Parathyroid adenoma (tissue), 2 donors: ENCODE results near the gene CACNA1I.

Experiments used
- H2AFZ ChIP-seq: fragments of 300-600 bp; sonication (generic); one replicate; pipeline ENCODE4 v1.7.0; 2017; ENCODE audit warnings: antibody characterized with exemption, mild to moderate bottlenecking
- H3K27ac ChIP-seq: fragments of 300-600 bp; sonication (generic); one replicate; pipeline ENCODE4 v1.7.0; 2017
- H3K27me3 ChIP-seq: fragments of 300-600 bp; sonication (generic); one replicate; pipeline ENCODE4 v1.7.0; 2017; ENCODE audit warnings: low read length; ENCODE audit not compliant: control insufficient read depth, insufficient read depth
- H3K36me3 ChIP-seq: fragments of 300-600 bp; sonication (generic); one replicate; pipeline ENCODE4 v1.7.0; 2017; ENCODE audit warnings: low read length; ENCODE audit not compliant: control insufficient read depth, insufficient read depth
- H3K4me1 ChIP-seq: fragments of 300-600 bp; sonication (generic); one replicate; pipeline ENCODE4 v1.7.0; 2017; ENCODE audit warnings: control low read depth
- H3K4me2 ChIP-seq: fragments of 300-600 bp; sonication (generic); one replicate; pipeline ENCODE4 v1.7.0; 2017; ENCODE audit warnings: low read length
- H3K4me3 ChIP-seq: fragments of 300-600 bp; sonication (generic); one replicate; pipeline ENCODE4 v1.7.0; 2017; ENCODE audit warnings: low read depth, low read length
- H3K79me2 ChIP-seq: fragments of 300-600 bp; sonication (generic); one replicate; pipeline ENCODE4 v1.7.0; 2017; ENCODE audit warnings: control low read depth
- H3K9ac ChIP-seq: fragments of 300-600 bp; sonication (generic); one replicate; pipeline ENCODE4 v1.7.0; 2017; ENCODE audit warnings: mild to moderate bottlenecking
- H3K9me3 ChIP-seq: fragments of 300-600 bp; sonication (generic); one replicate; pipeline ENCODE4 v1.7.0; 2017; ENCODE audit warnings: low read length; ENCODE audit not compliant: control insufficient read depth
- CTCF ChIP-seq: fragments of 300-600 bp; sonication (generic); IDR thresholded peaks from one replicate; pipeline ENCODE4 v1.7.0; 2017; ENCODE audit warnings: antibody characterized with exemption, mild to moderate bottlenecking
- donor health status: primary hyperparathyroidism.

CACNA1I gene

GRCh38 chr22:39664485-39665200 lies 94.1 kb downstream of the CACNA1I start:
- no peak overlapping the region for H3K4me3 ChIP-seq

GRCh38 chr22:39665229-39665628 lies 94.7 kb downstream of the CACNA1I start:
- TF ChIP-seq CTCF = no peak
- H3K27ac ChIP-seq = no peak overlapping the region
- peaks cover 12% of the 10 kb centered on the region for H3K27me3 ChIP-seq
- no peak overlapping the region for H3K9ac ChIP-seq
- no peaks in the 10 kb centered on the region for H3K4me1 ChIP-seq
- no peaks in the 10 kb centered on the region for H3K36me3 ChIP-seq
- no peak overlapping the region for H3K4me2 ChIP-seq
- no peak overlapping the region for H3K4me3 ChIP-seq
- no peaks in the 10 kb centered on the region for H3K9me3 ChIP-seq
- no peaks in the 10 kb centered on the region for H3K79me2 ChIP-seq
- no peak overlapping the region for H2AFZ ChIP-seq

More at GRCh38 chr22:39664485-39665200, 94.1 kb downstream of the CACNA1I start:
- Histone ChIP-seq H3K27ac (no peak overlapping the region), H3K79me2 (no peaks in the 10 kb centered on the region), H2AFZ (no peak overlapping the region), H3K27me3 (peaks cover 12% of the 10 kb centered on the region), H3K36me3 (no peaks in the 10 kb centered on the region), H3K4me2 (no peak overlapping the region), H3K9me3 (no peaks in the 10 kb centered on the region), H3K4me1 (no peaks in the 10 kb centered on the region), H3K9ac (no peak overlapping the region)
- no peak for TF ChIP-seq CTCF

GRCh38 chr22:39665661-39666431 lies 95.3 kb downstream of the CACNA1I start:
- H3K4me1 ChIP-seq = no peaks in the 10 kb centered on the region
- H3K79me2 ChIP-seq = no peaks in the 10 kb centered on the region
- H3K9me3 ChIP-seq = no peaks in the 10 kb centered on the region
- peaks cover 12% of the 10 kb centered on the region for H3K27me3 ChIP-seq
- H3K9ac ChIP-seq = no peak overlapping the region
- H3K27ac ChIP-seq = no peak overlapping the region
- H3K4me2 ChIP-seq = no peak overlapping the region
- H3K36me3 ChIP-seq = no peaks in the 10 kb centered on the region
- no peak overlapping the region for H3K4me3 ChIP-seq
- TF ChIP-seq CTCF = no peak
- H2AFZ ChIP-seq = no peak overlapping the region

GRCh38 chr22:39666495-39666894 lies 95.9 kb downstream of the CACNA1I start:
- peaks cover 12% of the 10 kb centered on the region for H3K27me3 ChIP-seq
- H3K79me2 ChIP-seq = no peaks in the 10 kb centered on the region
- H3K4me3 ChIP-seq = no peak overlapping the region
- TF ChIP-seq CTCF = no peak
- no peak overlapping the region for H3K9ac ChIP-seq
- H3K4me2 ChIP-seq = no peak overlapping the region
- no peak overlapping the region for H2AFZ ChIP-seq
- H3K9me3 ChIP-seq = no peaks in the 10 kb centered on the region
- no peaks in the 10 kb centered on the region for H3K36me3 ChIP-seq
- H3K4me1 ChIP-seq = no peaks in the 10 kb centered on the region
- H3K27ac ChIP-seq = no peak overlapping the region
